H9 (cell line): ENCODE measurements around the gene ANKS1B. TPM values are rescaled to one million over a fixed set of nuclear protein-coding genes. Genes with fewer than 3 reads are reported as not detected.

ENCODE experiments used
- DNase-seq: peaks from one replicate; pipeline ENCODE4 v3.0.0-alpha.2; 2017
- H2AFZ ChIP-seq: one replicate; pipeline ENCODE4 v1.6.1; 2013; ENCODE audit warnings: mild to moderate bottlenecking, low read length, control low read depth, moderate library complexity
- H2AK5ac ChIP-seq: 2 replicates; pipeline ENCODE4 v1.6.1; 2013; ENCODE audit warnings: low read length, control low read depth, mixed read lengths; ENCODE audit not compliant: insufficient read length
- H2BK120ac ChIP-seq: one replicate; pipeline ENCODE4 v1.6.1; 2013; ENCODE audit warnings: low read depth, mild to moderate bottlenecking, low read length, control low read depth, inconsistent platforms; ENCODE audit not compliant: poor library complexity, severe bottlenecking
- H2BK12ac ChIP-seq: 2 replicates; pipeline ENCODE4 v1.6.1; 2013; ENCODE audit warnings: low read length, control low read depth, mixed read lengths, low read depth; ENCODE audit not compliant: insufficient read length
- H2BK15ac ChIP-seq: 2 replicates; pipeline ENCODE4 v1.6.1; 2013; ENCODE audit warnings: low read depth, low read length, control low read depth
- H2BK20ac ChIP-seq: one replicate; pipeline ENCODE4 v1.6.1; 2013; ENCODE audit warnings: low read depth, mild to moderate bottlenecking, low read length, control low read depth, inconsistent platforms; ENCODE audit not compliant: poor library complexity, severe bottlenecking
- H2BK5ac ChIP-seq: 2 replicates; pipeline ENCODE4 v1.6.1; 2013; ENCODE audit warnings: low read length, control low read depth, mixed read lengths; ENCODE audit not compliant: insufficient read length
- H3K14ac ChIP-seq: 2 replicates; pipeline ENCODE4 v1.6.1; 2013; ENCODE audit warnings: low read length, control low read depth; ENCODE audit not compliant: insufficient read depth
- H3K18ac ChIP-seq: 2 replicates; pipeline ENCODE4 v1.6.1; 2013; ENCODE audit warnings: low read depth, mild to moderate bottlenecking, mixed read lengths, low read length, control low read depth; ENCODE audit not compliant: insufficient read length
- H3K23ac ChIP-seq: 2 replicates; pipeline ENCODE4 v1.6.1; 2013; ENCODE audit warnings: low read length, control low read depth, mixed read lengths, low read depth; ENCODE audit not compliant: insufficient read length
- H3K23me2 ChIP-seq: 2 replicates; pipeline ENCODE4 v1.6.1; 2013; ENCODE audit warnings: low read depth, mild to moderate bottlenecking, mixed read lengths, low read length, control low read depth; ENCODE audit not compliant: insufficient read length, poor library complexity, severe bottlenecking
- H3K27ac ChIP-seq: 2 replicates; pipeline ENCODE4 v1.5.1; 2013; ENCODE audit warnings: low read length, control low read depth, mixed read lengths, low read depth; ENCODE audit not compliant: insufficient read length
- H3K27me3 ChIP-seq: 2 replicates; pipeline ENCODE4 v1.6.1; 2013; ENCODE audit warnings: low read length, control low read depth, inconsistent platforms; ENCODE audit not compliant: insufficient read depth
- H3K4ac ChIP-seq: 2 replicates; pipeline ENCODE4 v1.6.1; 2013; ENCODE audit warnings: low read depth, mild to moderate bottlenecking, control low read depth, inconsistent platforms, low read length, moderate library complexity
- H3K4me1 ChIP-seq: 2 replicates; pipeline ENCODE4 v1.6.1; 2013; ENCODE audit warnings: low read length, control low read depth, inconsistent platforms; ENCODE audit not compliant: insufficient read depth
- H3K4me2 ChIP-seq: 2 replicates; pipeline ENCODE4 v1.6.1; 2013; ENCODE audit warnings: low read length, control low read depth, mixed read lengths; ENCODE audit not compliant: insufficient read length, insufficient read depth
- H3K56ac ChIP-seq: 2 replicates; pipeline ENCODE4 v1.6.1; 2013; ENCODE audit warnings: low read depth, mild to moderate bottlenecking, mixed read lengths, low read length, control low read depth; ENCODE audit not compliant: insufficient read length
- H3K79me1 ChIP-seq: 2 replicates; pipeline ENCODE4 v1.6.1; 2013; ENCODE audit warnings: low read depth, mild to moderate bottlenecking, moderate library complexity, low read length, control low read depth, inconsistent platforms; ENCODE audit not compliant: insufficient read depth, poor library complexity, severe bottlenecking
- H3K79me2 ChIP-seq: 2 replicates; pipeline ENCODE4 v1.6.1; 2013; ENCODE audit warnings: low read length, control low read depth, inconsistent platforms; ENCODE audit not compliant: insufficient read depth
- H3K9ac ChIP-seq: 2 replicates; pipeline ENCODE4 v1.6.1; 2013; ENCODE audit warnings: low read length, control low read depth, mixed read lengths; ENCODE audit not compliant: insufficient read length; ENCODE audit errors: extremely low read depth
- H3K9me3 ChIP-seq: one replicate; pipeline ENCODE4 v1.6.1; 2013; ENCODE audit warnings: low read depth, low read length, inconsistent platforms; ENCODE audit not compliant: control insufficient read depth
- H3T11ph ChIP-seq: one replicate; pipeline ENCODE4 v1.6.1; 2013; ENCODE audit warnings: mild to moderate bottlenecking, low read length, control low read depth, inconsistent platforms
- H4K20me1 ChIP-seq: one replicate; pipeline ENCODE4 v1.6.1; 2013; ENCODE audit not compliant: control insufficient read depth, insufficient read length, insufficient read depth
- H4K5ac ChIP-seq: 2 replicates; pipeline ENCODE4 v1.6.1; 2013; ENCODE audit warnings: low read depth, mild to moderate bottlenecking, mixed read lengths, low read length, control low read depth; ENCODE audit not compliant: insufficient read length
- H4K8ac ChIP-seq: replicated peaks from 2 replicates; pipeline ENCODE4 v1.6.1; 2013; ENCODE audit warnings: low read length, control low read depth, mixed read lengths, low read depth; ENCODE audit not compliant: insufficient read length
- H4K91ac ChIP-seq: 2 replicates; pipeline ENCODE4 v1.6.1; 2013; ENCODE audit warnings: low read depth, mild to moderate bottlenecking, moderate library complexity, mixed read lengths, low read length, control low read depth; ENCODE audit not compliant: insufficient read length
- H3K27ac Mint-ChIP-seq, 3 experiments: 2 replicates in 2 of 3; 3 replicates in 1 of 3; pipeline ENCODE4 v1.8.0; 2020 to 2021; ENCODE audit warnings: mixed read lengths in 3 of 3, mild to moderate bottlenecking in 1 of 3, moderate library complexity in 1 of 3
- H3K27me3 Mint-ChIP-seq: 2 replicates; pipeline ENCODE4 v1.8.0; 2021; ENCODE audit warnings: low read depth, mild to moderate bottlenecking, moderate library complexity, mixed read lengths
- H3K36me3 Mint-ChIP-seq, 3 experiments: 2 replicates in 2 of 3; 3 replicates in 1 of 3; pipeline ENCODE4 v1.8.0; 2020 to 2021; ENCODE audit warnings: low read depth in 3 of 3, mixed read lengths in 3 of 3; ENCODE audit not compliant: insufficient read depth in 1 of 3
- H3K4me1 Mint-ChIP-seq, 2 experiments: 2 replicates each; pipeline ENCODE4 v1.8.0; 2020; ENCODE audit warnings: mixed read lengths in 2 of 2
- H3K4me3 Mint-ChIP-seq, 2 experiments: 2 replicates in 1 of 2; 3 replicates in 1 of 2; pipeline ENCODE4 v1.8.0; 2020 to 2021; ENCODE audit warnings: mild to moderate bottlenecking in 2 of 2, mixed read lengths in 2 of 2, moderate library complexity in 1 of 2
- H3K9me3 Mint-ChIP-seq, 2 experiments: 2 replicates in 1 of 2; 3 replicates in 1 of 2; pipeline ENCODE4 v1.8.0; 2020; ENCODE audit warnings: mild to moderate bottlenecking in 2 of 2, mixed read lengths in 2 of 2, moderate library complexity in 1 of 2
- CTCF ChIP-seq: fragments of 200-600 bp; sonication (generic); conservative IDR thresholded peaks from 3 replicates; pipeline ENCODE4 v1.8.0; 2021; ENCODE audit warnings: antibody characterized with exemption, mild to moderate bottlenecking
- total RNA-seq: library from RNA; stranded (reverse); gene quantifications from 2 replicates; pipeline ENCODE4 v1.2.1, GENCODE V29; 2021

The ANKS1B gene
- total RNA-seq, 1 experiment from 2014 or later, result 4.1 TPM

- no peak overlapping the region for H2BK120ac ChIP-seq
- H3K27me3 ChIP-seq, result no peaks in the 10 kb centered on the region
- H4K91ac ChIP-seq, result no peak overlapping the region
- no peaks in the 10 kb centered on the region for H3K23me2 ChIP-seq
- no peak overlapping the region for H3K23ac ChIP-seq
- H2BK5ac ChIP-seq, result no peak overlapping the region
- H4K5ac ChIP-seq, result no peak overlapping the region
- no peaks in the 10 kb centered on the region for H3K9me3 Mint-ChIP-seq
- H3K27me3 Mint-ChIP-seq, result peaks cover 9% of the 10 kb centered on the region
- H3K4me2 ChIP-seq, result no peak overlapping the region
- H3K14ac ChIP-seq, result no peak overlapping the region
- H3K36me3 Mint-ChIP-seq, result no peaks in the 10 kb centered on the region
- no peaks in the 10 kb centered on the region for H4K20me1 ChIP-seq
- no peaks in the 10 kb centered on the region for H3K4me1 ChIP-seq
- H3K4me1 Mint-ChIP-seq, result peaks cover 0 to 4% of the 10 kb centered on the region in 2 experiments; a peak in 1 of 4 replicates
- no peak overlapping the region for H4K8ac ChIP-seq
- H3K27ac Mint-ChIP-seq, result no peak overlapping the region
- H3K79me1 ChIP-seq, result no peaks in the 10 kb centered on the region
- H2BK12ac ChIP-seq, result no peak overlapping the region
- no peaks in the 10 kb centered on the region for H3K79me2 ChIP-seq
- no peak overlapping the region for H2BK15ac ChIP-seq
- H3K56ac ChIP-seq, result no peak overlapping the region
- TF ChIP-seq CTCF, result no peak
- H3K9ac ChIP-seq, result no peak overlapping the region
- H3K4ac ChIP-seq, result no peak overlapping the region
- no peak overlapping the region for H2BK20ac ChIP-seq
- no peaks in the 10 kb centered on the region for H3K9me3 ChIP-seq
- H3K4me3 Mint-ChIP-seq, result no peak overlapping the region
- no peak overlapping the region for H2AFZ ChIP-seq
- H3K27ac ChIP-seq, result no peak overlapping the region
- no peak overlapping the region for H2AK5ac ChIP-seq
- no peak overlapping the region for H3T11ph ChIP-seq
- DNase-seq, result no peak
- no peak overlapping the region for H3K18ac ChIP-seq
Measured at GRCh38 chr12:98903875-98904274, 1080.9 kb downstream of the ANKS1B start.
